Coronary artery (tissue), 2 donors: ENCODE measurements around the gene ELMO3.

ENCODE experiments used
- DNase-seq: peaks from one replicate; pipeline ENCODE4 v3.0.0-alpha.2; 2017; ENCODE audit warnings: low spot score
- H3K27ac ChIP-seq, 2 donors: fragments of 200-600 bp; sonication (generic); one replicate each; pipeline ENCODE4 v1.5.1; 2016 to 2019
- H3K4me3 ChIP-seq: fragments of 200-600 bp; sonication (generic); 2 replicates; pipeline ENCODE4 v1.5.1; 2016; ENCODE audit warnings: mild to moderate bottlenecking, moderate library complexity
- TF ChIP-seq, protein P1 (sequence below): fragments of 200-600 bp; sonication (generic); IDR thresholded peaks from one replicate; pipeline ENCODE4 v1.5.1; 2019; ENCODE audit warnings: antibody characterized with exemption

ELMO3 gene

DNA sequence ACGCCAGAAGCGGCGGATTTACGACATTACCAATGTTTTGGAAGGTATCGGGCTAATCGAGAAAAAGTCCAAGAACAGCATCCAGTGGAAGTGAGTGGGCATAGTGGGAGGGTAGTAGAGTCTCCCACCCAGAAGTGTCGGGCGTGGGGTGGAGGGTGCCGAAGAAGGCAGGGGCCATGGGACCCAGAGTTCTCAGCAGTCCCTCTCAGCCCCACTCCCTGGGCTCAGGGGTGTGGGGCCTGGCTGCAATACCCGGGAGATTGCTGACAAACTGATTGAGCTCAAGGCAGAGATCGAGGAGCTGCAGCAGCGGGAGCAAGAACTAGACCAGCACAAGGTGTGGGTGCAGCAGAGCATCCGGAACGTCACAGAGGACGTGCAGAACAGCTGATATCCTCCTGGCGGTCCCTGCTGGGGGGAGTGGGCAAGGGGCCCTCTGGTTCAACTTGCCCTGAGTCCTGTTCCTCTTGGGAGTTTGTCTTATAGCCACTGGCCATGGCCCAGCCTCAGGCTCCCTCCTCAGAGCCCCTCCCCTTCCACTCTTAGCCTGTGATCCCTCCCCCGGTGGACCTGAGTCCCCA, 6.1 kb upstream of the ELMO3 start:
- TF ChIP-seq, protein P1, sequence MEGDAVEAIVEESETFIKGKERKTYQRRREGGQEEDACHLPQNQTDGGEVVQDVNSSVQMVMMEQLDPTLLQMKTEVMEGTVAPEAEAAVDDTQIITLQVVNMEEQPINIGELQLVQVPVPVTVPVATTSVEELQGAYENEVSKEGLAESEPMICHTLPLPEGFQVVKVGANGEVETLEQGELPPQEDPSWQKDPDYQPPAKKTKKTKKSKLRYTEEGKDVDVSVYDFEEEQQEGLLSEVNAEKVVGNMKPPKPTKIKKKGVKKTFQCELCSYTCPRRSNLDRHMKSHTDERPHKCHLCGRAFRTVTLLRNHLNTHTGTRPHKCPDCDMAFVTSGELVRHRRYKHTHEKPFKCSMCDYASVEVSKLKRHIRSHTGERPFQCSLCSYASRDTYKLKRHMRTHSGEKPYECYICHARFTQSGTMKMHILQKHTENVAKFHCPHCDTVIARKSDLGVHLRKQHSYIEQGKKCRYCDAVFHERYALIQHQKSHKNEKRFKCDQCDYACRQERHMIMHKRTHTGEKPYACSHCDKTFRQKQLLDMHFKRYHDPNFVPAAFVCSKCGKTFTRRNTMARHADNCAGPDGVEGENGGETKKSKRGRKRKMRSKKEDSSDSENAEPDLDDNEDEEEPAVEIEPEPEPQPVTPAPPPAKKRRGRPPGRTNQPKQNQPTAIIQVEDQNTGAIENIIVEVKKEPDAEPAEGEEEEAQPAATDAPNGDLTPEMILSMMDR: no peak
- Histone ChIP-seq H3K4me3 (peak overlapping the region; percentile 96), H3K27ac (peak overlapping the region in 1 of 2 donors; percentile 86)
- DNase-seq: no peak

DNA sequence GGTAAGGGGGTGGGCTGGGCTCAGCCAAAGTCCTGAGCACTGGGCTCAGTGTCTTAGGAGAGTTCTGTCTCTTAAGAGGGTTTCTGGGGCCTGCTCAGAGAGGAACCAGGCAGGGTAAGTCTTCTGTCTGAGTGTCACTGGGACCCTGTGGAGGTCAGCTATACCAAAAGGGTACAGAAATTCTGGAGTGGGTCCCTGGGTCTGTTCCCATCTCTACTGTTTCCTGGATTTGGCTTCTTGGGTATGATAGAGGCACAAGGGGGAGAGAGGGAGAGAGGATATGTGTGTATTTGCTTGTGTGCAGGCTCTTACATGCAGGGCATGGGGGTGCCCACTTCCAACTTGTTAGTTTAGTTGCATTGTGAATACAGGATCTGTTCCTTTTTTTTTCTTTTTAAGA, 5.4 kb upstream of the ELMO3 start:
- H3K4me3 ChIP-seq: peak overlapping the region; percentile 96
- H3K27ac ChIP-seq: no peak overlapping the region
- TF ChIP-seq, protein P1: no peak
- no peak for DNase-seq

DNA sequence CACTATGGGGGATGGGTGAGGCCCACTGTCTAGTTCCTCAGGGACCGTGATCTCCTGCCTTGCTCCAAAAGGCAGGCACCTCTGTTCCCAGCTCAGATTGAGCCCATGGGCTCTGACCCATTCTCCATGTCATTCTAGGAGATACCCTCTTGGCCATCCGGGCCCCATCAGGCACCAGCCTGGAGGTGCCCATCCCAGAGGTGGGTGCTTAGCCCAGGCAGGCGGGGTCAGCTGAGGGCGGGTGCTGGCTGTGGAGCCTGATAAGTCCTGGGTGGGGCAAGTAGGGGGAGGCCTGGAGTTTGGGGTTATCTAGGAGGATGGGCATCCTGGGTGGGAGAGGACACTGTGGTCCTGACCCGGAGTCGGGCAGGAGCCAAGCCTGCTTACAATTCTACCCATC, 4.7 kb upstream of the ELMO3 start:
- TF ChIP-seq, protein P1: no peak
- H3K27ac ChIP-seq: no peak overlapping the region
- H3K4me3 ChIP-seq: no peak overlapping the region

DNA sequence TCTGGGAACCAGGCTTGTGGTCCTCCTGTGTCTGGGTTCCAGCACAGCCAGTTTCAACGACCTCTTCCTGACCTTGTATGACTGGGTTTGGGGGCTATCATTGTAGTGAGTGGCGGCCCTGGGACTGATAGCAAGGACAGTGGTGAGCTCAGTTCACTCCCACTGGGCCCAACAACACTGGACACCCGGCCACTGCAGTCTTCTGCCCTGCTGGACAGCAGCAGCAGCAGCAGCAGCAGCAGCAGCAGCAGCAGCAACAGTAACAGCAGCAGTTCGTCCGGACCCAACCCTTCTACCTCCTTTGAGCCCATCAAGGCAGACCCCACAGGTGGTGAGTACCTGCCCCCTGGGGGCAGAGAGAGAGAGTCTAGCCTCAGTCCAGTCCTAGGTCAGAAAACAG, 3.3 kb upstream of the ELMO3 start:
- Histone ChIP-seq H3K27ac (no peak overlapping the region), H3K4me3 (no peak overlapping the region)
- no peak for DNase-seq
- TF ChIP-seq, protein P1: no peak

More for the DNA sequence above, 4.7 kb upstream of the ELMO3 start:
- DNase-seq: no peak

DNA sequence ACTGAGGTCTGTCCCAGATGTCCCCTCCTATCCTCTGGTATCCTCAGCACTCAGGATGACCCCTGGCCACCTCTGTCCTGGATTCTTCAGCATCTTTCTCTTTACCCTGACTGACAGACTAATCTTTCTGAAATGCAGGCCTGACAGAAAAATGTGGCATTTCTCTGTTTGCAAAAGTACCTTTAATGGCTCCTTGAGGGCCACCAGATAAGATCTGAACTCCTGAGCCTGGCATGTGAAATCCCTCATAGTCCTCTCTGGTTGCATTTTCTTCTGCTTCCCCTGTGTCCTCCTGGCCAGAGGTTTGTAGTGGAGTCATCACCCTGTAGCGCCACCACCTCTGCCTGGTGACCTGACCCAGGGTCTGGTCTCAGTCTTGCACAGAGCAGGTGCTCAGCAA, 2.0 kb upstream of the ELMO3 start:
- no peak overlapping the region for H3K4me3 ChIP-seq
- DNase-seq: no peak
- no peak overlapping the region for H3K27ac ChIP-seq
- TF ChIP-seq, protein P1: no peak

DNA sequence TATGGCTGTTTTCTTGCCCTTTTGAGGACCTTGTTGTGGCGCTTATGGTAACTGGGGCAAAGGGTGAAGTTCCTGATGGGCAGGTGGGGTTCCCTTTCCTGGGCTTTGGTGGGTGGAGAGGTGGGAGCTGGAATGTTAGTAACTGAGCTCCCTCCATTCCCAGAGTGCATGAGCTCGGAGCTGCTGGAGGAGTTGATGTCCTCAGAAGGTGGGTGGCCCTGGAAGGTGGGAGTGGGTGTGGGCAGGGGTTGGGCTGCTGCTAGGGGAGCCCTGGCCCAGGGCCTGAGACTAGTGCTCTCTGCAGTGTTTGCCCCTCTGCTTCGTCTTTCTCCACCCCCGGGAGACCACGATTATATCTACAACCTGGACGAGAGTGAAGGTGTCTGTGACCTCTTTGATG, 1.2 kb upstream of the ELMO3 start:
- no peak for DNase-seq
- TF ChIP-seq, protein P1: no peak
- Histone ChIP-seq H3K27ac (no peak overlapping the region), H3K4me3 (no peak overlapping the region)

DNA sequence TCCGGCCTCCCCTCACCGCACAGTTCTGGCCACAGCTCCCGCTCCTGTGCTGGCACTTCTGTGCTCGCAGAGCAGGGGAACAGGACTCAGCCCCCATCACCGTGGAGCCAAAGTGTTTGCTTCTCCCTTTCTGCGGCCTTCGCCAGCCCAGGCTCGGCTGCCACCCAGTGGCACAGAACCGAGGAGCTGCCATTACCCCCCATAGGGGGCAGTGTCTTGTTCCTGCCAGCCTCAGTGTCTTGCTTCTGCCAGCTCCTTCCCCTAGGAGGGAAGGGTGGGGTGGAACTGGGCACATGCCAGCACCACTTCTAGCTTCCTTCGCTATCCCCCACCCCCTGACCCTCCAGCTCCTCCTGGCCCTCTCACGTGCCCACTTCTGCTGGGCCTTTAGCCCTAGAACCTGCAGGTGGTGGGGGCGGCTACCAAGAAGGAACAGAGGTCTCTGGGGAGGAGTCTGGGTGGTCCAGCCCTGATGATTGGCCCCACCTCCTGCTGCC, 645 bp upstream of the ELMO3 start:
- H3K4me3 ChIP-seq: no peak overlapping the region
- TF ChIP-seq, protein P1: peak; percentile 31
- DNase-seq: no peak
- no peak overlapping the region for H3K27ac ChIP-seq
